Prostate gland (tissue), 2 donors: ENCODE results near the gene GAD2. TPM values are rescaled to one million over a fixed set of nuclear protein-coding genes. Genes with fewer than 3 reads are reported as not detected.

Experiments
- total RNA-seq, 2 donors: library from RNA; depleted of rRNA; stranded (reverse); fragments of >200 nt; gene quantifications; one replicate each; pipeline ENCODE4 v1.1.0, GENCODE V29; 2016

The GAD2 gene
- total RNA-seq, 2 donors from 2014 or later, result 3.9 TPM; not detected in 1

Other genes with a start within 250 kb of the GAD2 start
- 1 to 10 TPM; 1.3 to 3.1 TPM for gene APBB1IP, start 221.6 kb downstream of the GAD2 start, total RNA-seq